Measurements from ENCODE around the gene NRL.
"Not testable (repeated sequence)": the region's sequence is repeated elsewhere in the genome, so short reads cannot be mapped to it uniquely, and the experiment has no call there.

The NRL gene

GRCh38 chr14:24036169-24036962 is 78.4 kb downstream of the NRL start:
- Mint-ChIP-seq H3K36me3 (ENCODE audit: low read depth) (no peaks in the 10 kb centered on the region), H3K27me3 (ENCODE audit: low read depth) (peaks cover 3% of the 10 kb centered on the region), H3K4me3 (peak overlapping the region; percentile 90 to 95 (median 93)), H3K4me1 (peaks cover 7% of the 10 kb centered on the region), H3K9me3 (peaks cover 20% of the 10 kb centered on the region), H3K27ac (peak overlapping the region; percentile 92 to 98 (median 96))
- TF ChIP-seq CTCF (IDR thresholded peaks at IDR 0.05; ENCODE audit: unreplicated experiment in 3 of 3) = peak; percentile 76 to 77 (median 76)

- H3K4me3 Mint-ChIP-seq = peak overlapping the region; percentile 90 to 95 (median 93)
- H3K9me3 Mint-ChIP-seq = peaks cover 25% of the 10 kb centered on the region
- not testable (repeated sequence) for H3K36me3 Mint-ChIP-seq (ENCODE audit: low read depth); H3K27me3 Mint-ChIP-seq (ENCODE audit: low read depth); H3K4me1 Mint-ChIP-seq
- peak overlapping the region; percentile 91 to 96 (median 92) for H3K27ac Mint-ChIP-seq
Measured at GRCh38 chr14:24035769-24036168, 79.0 kb downstream of the NRL start.

GRCh38 chr14:24032727-24033418 is 81.9 kb downstream of the NRL start:
- no peak for TF ChIP-seq CTCF (IDR thresholded peaks at IDR 0.05; ENCODE audit: unreplicated experiment in 3 of 3)
- peaks cover 3% of the 10 kb centered on the region for H3K27me3 Mint-ChIP-seq (ENCODE audit: low read depth)
- no peak overlapping the region for H3K4me3 Mint-ChIP-seq
- H3K9me3 Mint-ChIP-seq = peaks cover 28% of the 10 kb centered on the region
- peaks cover 7% of the 10 kb centered on the region for H3K4me1 Mint-ChIP-seq
- no peaks in the 10 kb centered on the region for H3K36me3 Mint-ChIP-seq (ENCODE audit: low read depth)
- no peak overlapping the region for H3K27ac Mint-ChIP-seq

GRCh38 chr14:24031331-24031730 is 83.4 kb downstream of the NRL start:
- peaks cover 39% of the 10 kb centered on the region for H3K9me3 Mint-ChIP-seq
- not testable (repeated sequence) for H3K27me3 Mint-ChIP-seq (ENCODE audit: low read depth)

GRCh38 chr14:24029687-24030086 is 85.1 kb downstream of the NRL start:
- peaks cover 47% of the 10 kb centered on the region for H3K9me3 Mint-ChIP-seq
- H3K27me3 Mint-ChIP-seq (ENCODE audit: low read depth); H3K4me1 Mint-ChIP-seq; H3K36me3 Mint-ChIP-seq (ENCODE audit: low read depth); H3K27ac Mint-ChIP-seq; H3K4me3 Mint-ChIP-seq: not testable (repeated sequence)

More at GRCh38 chr14:24031331-24031730, 83.4 kb downstream of the NRL start:
- not testable (repeated sequence) for H3K4me1 Mint-ChIP-seq; H3K27ac Mint-ChIP-seq; H3K4me3 Mint-ChIP-seq; H3K36me3 Mint-ChIP-seq (ENCODE audit: low read depth)

Data from nephron (organoid).